Eye (tissue), 1 donor: Measurements from ENCODE around the gene FOXL3.
"Not testable (repeated sequence)": the region's sequence is repeated elsewhere in the genome, so short reads cannot be mapped to it uniquely, and the experiment has no call there.

Experiments used
- DNase-seq: peaks from one replicate; pipeline ENCODE4 v3.0.0-alpha.2; 2015

FOXL3 gene

DNA sequence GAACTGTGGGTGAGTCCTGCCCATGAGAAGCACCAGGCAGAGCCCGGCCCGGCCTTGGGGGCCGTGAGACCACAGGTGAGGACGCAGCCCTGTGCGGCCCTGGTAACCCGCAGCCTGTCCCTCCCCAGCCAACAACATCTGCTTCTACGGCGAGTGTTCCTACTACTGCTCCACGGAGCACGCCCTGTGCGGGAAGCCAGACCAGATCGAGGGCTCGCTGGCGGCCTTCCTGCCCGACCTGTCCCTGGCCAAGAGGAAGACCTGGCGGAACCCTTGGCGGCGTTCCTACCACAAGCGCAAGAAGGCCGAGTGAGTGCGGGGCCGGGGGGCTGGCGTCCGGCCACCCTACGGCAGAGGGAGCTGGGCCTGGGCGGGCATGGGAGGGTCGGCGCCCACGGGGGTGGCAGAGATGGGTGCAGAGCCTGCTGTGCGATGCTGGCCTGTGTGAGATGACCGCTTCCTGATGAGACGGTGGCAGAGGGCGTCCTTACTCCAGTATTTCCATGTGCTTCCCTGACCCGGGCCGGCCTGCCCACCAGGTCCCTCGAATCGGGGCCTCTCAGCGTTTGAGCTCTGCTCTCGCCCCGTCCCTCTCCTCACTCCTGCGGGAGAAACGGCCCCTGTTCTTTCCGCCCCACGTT, 34.1 kb upstream of the FOXL3 start:
- no peak for DNase-seq

DNA sequence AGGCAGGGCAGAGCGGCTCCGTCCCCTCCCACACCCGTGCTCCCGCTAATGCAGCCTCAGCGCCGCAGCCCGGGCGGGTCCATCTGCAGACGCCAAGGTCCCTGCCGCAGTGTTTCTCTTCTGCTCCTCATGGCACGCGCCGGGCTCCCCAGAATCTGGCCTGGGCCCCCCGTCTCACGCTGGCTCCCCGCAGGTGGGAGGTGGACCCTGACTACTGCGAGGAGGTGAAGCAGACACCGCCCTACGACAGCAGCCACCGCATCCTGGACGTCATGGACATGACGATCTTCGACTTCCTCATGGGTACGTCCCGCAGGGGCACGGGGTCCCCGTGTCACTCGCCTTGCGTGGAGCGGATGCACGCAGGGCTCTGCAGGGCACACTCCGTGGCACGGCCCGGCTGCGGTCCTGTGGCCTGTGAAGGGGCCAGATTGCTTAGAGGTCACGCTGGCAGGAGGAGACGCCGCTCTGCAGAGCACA, 33.5 kb upstream of the FOXL3 start:
- DNase-seq, result no peak

DNA sequence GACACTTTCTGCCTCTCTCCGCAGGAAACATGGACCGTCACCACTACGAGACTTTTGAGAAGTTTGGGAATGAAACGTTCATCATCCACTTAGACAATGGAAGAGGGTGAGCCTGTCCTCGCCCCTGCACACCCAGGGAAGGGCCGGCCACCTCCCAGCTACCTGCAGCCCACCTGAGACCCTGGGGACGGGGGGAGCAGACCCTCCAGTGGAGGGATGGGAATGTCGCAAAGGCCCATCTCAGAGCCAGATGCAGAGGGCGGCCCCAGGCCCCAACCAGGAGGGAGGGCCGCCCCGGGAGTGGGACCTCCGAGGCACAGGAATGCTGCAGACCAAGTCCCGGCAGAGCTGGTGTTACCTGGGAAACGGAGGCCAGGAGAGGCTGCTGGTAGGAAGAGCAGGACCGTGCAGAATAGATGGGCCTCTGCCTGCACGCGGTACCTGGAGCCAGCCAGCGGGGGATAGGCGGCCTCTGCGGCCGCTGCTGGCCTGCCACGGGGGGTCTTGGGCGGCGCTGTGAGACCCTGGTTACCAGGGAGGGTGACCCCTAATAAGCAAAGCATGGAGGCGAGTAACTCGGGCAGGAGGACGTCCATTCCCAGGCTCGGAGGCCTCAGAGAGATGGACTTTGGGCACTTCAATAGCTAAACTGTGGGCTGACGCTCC, 32.9 kb upstream of the FOXL3 start:
- no peak for DNase-seq

- DNase-seq, result no peak
Observed at GRCh38 chr7:257647-257992, 32.4 kb upstream of the FOXL3 start.

GRCh38 chr7:258476-259190, 31.3 kb upstream of the FOXL3 start:
- no peak for DNase-seq

GRCh38 chr7:259191-259505, 30.8 kb upstream of the FOXL3 start:
- DNase-seq, result no peak

GRCh38 chr7:259751-260405, 30.1 kb upstream of the FOXL3 start:
- DNase-seq, result no peak

DNA sequence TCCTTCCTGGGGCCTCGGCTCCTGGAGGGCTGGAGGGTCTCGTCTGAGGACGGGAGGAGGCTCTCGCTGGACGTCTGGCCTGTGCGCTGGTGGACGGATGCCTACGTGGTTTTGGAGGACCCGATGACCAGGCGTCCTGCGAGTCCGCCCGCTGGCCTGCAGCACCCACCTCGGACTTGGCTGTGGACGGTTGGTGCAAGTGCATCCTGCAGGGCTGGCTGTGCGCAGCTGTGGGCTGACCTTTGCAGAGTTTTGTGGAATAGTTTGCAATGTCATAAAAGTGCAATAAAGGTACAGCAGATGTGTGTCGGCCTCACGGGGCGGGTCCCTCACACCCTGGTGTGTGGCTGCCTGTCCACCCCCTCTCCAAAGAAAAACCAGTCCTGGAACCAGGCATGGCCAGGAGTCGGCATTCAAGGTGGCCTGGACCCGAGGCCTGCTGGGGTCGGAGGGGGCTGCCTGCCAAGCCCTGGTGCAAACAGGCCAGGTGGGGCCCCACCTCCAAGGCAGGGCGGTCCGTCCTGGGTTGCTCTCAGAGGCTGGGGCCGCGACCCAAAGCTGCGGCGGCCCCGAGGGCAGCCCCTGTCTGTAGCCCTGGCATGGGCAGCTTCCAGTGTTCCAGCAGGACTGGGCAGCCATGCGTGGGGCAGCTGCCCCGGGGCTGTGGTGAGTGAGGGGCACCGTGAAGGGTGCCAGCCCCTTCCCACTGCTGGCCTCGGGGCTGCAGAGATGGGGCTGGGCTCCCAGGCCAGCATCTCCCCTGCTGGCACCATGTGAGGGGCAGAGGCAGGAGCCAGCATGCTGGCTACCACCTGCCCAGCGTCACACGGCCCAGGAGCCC, 29.3 kb upstream of the FOXL3 start:
- no peak for DNase-seq

GRCh38 chr7:261341-262250, 28.4 kb upstream of the FOXL3 start:
- no peak for DNase-seq

DNA sequence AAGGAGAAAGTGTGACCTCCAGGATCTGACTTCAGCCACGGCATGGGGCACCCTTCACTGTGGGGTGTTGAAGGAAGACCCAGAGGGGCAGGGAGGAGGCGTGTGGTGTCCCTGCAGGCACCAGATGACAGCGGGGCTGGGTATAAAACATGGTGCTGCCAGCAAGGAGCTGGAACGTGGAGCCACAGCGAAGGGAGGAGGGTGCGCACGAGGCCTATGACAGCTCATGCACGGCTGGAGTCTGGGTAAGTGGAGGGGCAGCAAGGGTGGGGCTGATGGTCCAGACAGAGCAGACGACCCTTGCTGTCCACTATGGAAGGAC, 27.8 kb upstream of the FOXL3 start:
- DNase-seq, result no peak

DNA sequence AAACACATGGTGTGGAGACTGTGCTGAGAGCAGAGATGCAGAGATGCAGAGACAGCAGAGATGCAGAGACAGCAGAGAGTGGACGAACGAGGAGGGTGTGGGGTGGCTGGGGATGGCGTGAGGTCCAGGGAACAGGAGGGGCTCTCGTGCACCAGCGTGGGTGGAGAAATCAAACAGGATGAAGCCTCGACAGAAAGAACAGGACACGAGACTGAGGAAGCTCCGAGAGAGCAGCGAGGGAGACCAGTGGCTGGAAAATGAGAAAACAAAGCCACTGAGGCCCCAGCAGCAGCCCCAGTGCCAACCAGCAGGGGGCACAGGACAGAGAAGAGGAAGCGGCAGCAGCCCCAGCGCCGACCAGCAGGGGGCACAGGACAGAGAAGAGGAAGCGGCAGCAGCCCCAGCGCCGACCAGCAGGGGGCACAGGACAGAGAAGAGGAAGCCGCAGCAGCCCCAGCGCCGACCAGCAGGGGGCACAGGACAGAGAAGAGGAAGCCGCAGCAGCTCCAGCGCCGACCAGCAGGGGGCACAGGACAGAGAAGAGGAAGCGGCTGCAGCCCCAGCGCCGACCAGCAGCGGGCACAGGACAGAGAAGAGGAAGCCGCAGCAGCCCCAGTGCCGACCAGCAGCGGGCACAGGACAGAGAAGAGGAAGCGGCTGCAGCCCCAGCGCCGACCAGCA, 27.2 kb upstream of the FOXL3 start:
- not testable (repeated sequence) for DNase-seq

- not testable (repeated sequence) for DNase-seq
Observed at GRCh38 chr7:263483-264351, 26.3 kb upstream of the FOXL3 start.

GRCh38 chr7:264541-265191, 25.3 kb upstream of the FOXL3 start:
- DNase-seq, result no peak

GRCh38 chr7:265192-265997, 24.6 kb upstream of the FOXL3 start:
- DNase-seq, result no peak

- no peak for DNase-seq
Observed at GRCh38 chr7:265998-266850, 23.7 kb upstream of the FOXL3 start.

DNA sequence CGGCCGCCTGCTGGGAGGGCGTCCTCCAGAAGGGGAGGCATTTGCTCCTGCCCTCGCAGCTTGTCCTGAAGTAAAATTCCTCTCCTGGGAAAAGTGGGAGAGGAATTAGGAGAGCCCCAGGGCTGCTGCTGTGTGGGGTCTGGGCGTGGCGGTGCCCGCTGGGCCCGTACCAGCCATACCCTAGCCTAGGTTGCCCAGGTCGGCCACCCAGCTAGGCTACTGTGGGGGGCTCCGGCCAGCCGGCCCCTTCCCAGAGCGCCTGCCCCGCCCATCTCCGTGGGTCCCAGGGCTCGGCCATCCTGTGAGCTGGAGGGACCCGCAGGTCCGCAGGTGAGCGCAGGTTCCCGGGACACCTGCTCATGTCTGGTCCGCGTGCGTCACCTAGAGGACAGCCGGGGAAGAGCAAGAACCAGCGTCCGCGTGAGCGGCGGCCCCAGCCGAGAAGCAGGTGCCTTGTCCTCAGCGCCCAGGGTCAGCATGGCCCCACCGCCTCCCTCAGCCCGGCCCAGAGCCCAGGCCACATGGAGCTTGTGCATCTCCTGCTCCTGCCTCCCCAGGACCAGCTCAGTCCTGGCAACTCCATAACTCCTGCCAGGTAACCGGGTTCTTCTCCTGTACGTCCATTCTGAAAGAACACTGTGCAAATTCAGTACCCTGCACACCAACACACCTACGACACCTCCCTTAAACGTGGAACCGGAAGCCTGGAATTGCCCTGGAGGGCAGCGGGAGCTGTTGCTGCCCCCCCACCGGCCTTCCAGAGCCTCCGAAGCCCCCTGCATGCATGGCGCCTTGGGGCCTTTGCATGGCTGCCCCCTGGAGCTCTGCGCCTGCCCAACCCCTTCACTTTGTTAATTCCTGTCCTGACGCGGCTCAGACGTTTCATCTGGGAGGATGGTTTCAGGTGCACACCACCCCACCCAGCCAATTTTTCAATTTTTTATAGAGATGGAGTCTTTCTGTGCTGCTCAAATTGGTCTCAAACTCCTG, 22.8 kb upstream of the FOXL3 start:
- peak; percentile 17 for DNase-seq

DNA sequence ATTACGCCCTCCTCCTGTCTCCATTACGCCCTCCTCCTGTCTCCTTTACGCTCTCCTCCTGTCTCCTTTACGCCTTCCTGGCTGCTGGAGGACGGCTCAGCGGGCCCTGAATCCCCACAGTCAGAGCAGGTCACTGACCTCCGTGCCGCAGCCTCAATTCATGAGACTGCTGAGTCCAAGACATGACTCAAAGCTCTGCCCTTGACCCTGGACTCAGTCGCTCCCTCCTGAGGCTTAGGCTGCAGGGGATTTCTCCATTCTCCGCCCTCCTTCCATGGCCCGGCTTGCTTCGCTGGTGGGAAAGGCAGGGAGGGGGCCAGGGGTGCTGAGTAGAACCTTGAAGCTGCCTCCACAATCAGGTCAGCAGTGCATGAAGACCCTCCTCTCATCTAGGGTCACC, 21.0 kb upstream of the FOXL3 start:
- DNase-seq, result no peak
